DMS 273 (cell line): ENCODE measurements around the gene TBC1D32.
A peak's percentile ranks its signal among the peaks of the same experiment; 100 is the strongest.
"Not testable (repeated sequence)": the region's sequence is repeated elsewhere in the genome, so short reads cannot be mapped to it uniquely, and the experiment has no call there.

Experiments used
- DNase-seq: peaks from one replicate; lab custom pipeline; 2025; ENCODE audit not compliant: unreplicated experiment; lab: John Stamatoyannopoulos, UW

The TBC1D32 gene

GRCh38 chr6:121321282-121321681 lies 13.0 kb downstream of the TBC1D32 start:
- no peak for DNase-seq

GRCh38 chr6:121319603-121320002 lies 14.7 kb downstream of the TBC1D32 start:
- no peak for DNase-seq

GRCh38 chr6:121319112-121319553 lies 15.1 kb downstream of the TBC1D32 start:
- no peak for DNase-seq

GRCh38 chr6:121314381-121315112 lies 19.7 kb downstream of the TBC1D32 start:
- DNase-seq: no peak

- DNase-seq: not testable (repeated sequence)
Observed at GRCh38 chr6:121311814-121312213, 22.5 kb downstream of the TBC1D32 start.

GRCh38 chr6:121310495-121310894 lies 23.8 kb downstream of the TBC1D32 start:
- DNase-seq: no peak

GRCh38 chr6:121309768-121310469 lies 24.4 kb downstream of the TBC1D32 start:
- DNase-seq: no peak

GRCh38 chr6:121305957-121306607 lies 28.2 kb downstream of the TBC1D32 start:
- peak; percentile 69 for DNase-seq

GRCh38 chr6:121302882-121303281 lies 31.4 kb downstream of the TBC1D32 start:
- no peak for DNase-seq

GRCh38 chr6:121301156-121301555 lies 33.1 kb downstream of the TBC1D32 start:
- DNase-seq: not testable (repeated sequence)

- DNase-seq: no peak
Observed at GRCh38 chr6:121297694-121298093, 36.6 kb downstream of the TBC1D32 start.

GRCh38 chr6:121285041-121285440 lies 49.2 kb downstream of the TBC1D32 start:
- DNase-seq: no peak

- DNase-seq: no peak
Observed at GRCh38 chr6:121274666-121275295, 59.5 kb downstream of the TBC1D32 start.

GRCh38 chr6:121263742-121264141 lies 70.5 kb downstream of the TBC1D32 start:
- DNase-seq: no peak

- peak; percentile 65 for DNase-seq
Observed at GRCh38 chr6:121260651-121261102, 73.6 kb downstream of the TBC1D32 start.

- DNase-seq: no peak
Observed at GRCh38 chr6:121247386-121247785, 86.9 kb downstream of the TBC1D32 start.

- DNase-seq: no peak
Observed at GRCh38 chr6:121242386-121242785, 91.9 kb downstream of the TBC1D32 start.

- DNase-seq: no peak
Observed at GRCh38 chr6:121237859-121238258, 96.4 kb downstream of the TBC1D32 start.

GRCh38 chr6:121236984-121237383 lies 97.3 kb downstream of the TBC1D32 start:
- DNase-seq: no peak

GRCh38 chr6:121235386-121235785 lies 98.9 kb downstream of the TBC1D32 start:
- no peak for DNase-seq

GRCh38 chr6:121223930-121224329 lies 110.3 kb downstream of the TBC1D32 start:
- no peak for DNase-seq
